ENCODE measurements around the gene HOXA3. TPM values are rescaled to one million over a fixed set of nuclear protein-coding genes. Genes with fewer than 3 reads are reported as not detected.

HOXA3 gene
- total RNA-seq, 3 donors from 2014 or later: 4.5 to 6.4 (median 4.6) TPM

GRCh38 chr7:27111751-27112277 is 40.6 kb downstream of the HOXA3 start:
- Histone ChIP-seq H3K4me1 (no peaks in the 10 kb centered on the region), H3K27ac (peak overlapping the region; percentile 98 to 100), H3K4me3 (peak overlapping the region in 2 of 3 donors; percentile 73 to 90), H3K36me3 (no peaks in the 10 kb centered on the region), H3K9me3 (no peaks in the 10 kb centered on the region), H3K27me3 (no peaks in the 10 kb centered on the region)
- TF ChIP-seq POLR2A (IDR thresholded peaks at IDR 0.05) (no peak), CTCF (IDR thresholded peaks at IDR 0.05) (no peak), POLR2AphosphoS5 (IDR thresholded peaks at IDR 0.05) (no peak)
- intact Hi-C loops (cut with DNase I; ENCODE audit: low total_unique reads): no loop called here
- no peak for DNase-seq (ENCODE audit: low spot score in 2 of 2)

DNA sequence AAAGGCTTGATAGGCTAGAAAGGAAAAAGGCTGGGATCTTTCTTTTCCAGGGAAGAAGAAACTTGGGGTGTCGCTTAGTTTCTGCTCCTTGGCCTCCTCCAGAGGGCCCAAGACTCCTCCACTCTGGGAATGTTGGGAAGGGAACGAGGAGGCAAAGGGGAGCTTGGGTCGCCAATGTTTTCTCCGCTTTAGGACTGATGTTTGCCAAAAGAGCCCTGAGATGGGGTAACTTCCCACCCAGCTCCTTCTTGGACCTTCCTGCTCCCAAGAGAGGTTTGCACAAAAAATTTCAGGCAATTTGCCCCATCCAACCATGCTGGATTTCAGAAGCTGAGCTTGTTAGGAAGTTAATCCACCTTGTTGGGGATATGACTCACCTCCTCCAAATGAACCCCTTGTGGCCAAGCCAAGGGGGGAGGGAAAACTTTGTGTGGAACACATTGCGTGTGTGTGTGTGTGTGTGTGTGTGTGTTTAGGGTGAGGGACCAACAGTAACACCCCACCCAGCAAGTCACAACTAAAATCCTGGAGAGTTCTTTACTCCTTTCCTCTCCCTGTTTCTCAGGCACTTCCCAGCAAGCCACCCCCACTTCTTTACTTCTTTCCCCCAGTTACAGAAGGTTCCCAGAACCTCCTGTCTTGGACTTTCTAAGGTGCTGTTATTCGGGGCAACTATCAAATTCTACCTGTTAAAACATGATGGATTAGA is 41.2 kb downstream of the HOXA3 start:
- H3K9me3 ChIP-seq: no peaks in the 10 kb centered on the region
- TF ChIP-seq POLR2AphosphoS5 (IDR thresholded peaks at IDR 0.05): no peak
- TF ChIP-seq CTCF (IDR thresholded peaks at IDR 0.05): peak in 1 of 3 donors; percentile 7
- H3K36me3 ChIP-seq: no peaks in the 10 kb centered on the region
- H3K4me1 ChIP-seq: no peaks in the 10 kb centered on the region
- peak overlapping the region; percentile 98 to 100 for H3K27ac ChIP-seq
- H3K4me3 ChIP-seq: peak overlapping the region in 2 of 3 donors; percentile 73 to 90
- intact Hi-C loops (cut with DNase I; ENCODE audit: low total_unique reads): no loop called here
- no peaks in the 10 kb centered on the region for H3K27me3 ChIP-seq
- DNase-seq (ENCODE audit: low spot score in 2 of 2): no peak

DNA sequence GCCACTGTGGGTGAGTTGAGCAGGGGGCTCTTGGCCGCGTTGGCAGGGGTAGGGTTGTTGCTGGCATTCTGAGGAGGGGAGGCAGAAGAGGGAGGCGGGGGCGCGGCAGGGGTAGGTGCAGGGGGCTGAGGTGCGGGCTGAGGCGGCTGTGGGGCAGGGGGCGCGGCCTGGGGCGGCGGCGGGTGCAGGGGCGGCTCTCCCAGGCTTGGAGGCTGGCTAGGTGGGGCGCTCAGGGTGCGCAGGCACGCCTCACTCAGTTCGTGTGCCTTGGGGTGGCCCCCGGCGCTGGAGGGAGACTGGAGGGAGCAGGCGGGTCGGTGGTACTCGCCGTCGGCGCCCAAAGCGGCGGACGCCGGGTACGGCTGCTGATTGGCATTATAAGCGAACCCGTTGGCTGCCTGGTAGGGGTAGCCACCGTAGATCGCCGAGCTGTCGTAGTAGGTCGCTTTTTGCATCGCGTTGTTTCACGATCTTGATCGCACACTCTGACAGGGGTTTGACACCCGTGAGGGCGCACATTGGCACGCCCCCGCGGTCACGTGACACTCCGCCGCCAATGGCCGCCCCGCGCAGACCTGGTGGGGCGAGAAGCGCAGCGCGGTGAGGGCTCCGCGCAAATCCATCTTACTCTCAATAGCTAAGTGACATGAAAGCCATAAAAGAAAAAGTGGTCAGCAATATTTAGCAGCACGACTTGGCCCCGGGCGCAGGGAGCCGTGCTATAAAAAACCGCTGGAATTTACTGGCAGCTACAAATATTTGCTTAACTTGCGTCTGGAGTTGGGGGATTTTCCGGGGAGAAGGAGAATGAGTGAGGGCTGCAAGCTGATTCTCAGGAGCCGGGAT is 42.0 kb downstream of the HOXA3 start:
- peak overlapping the region in 2 of 3 donors; percentile 73 to 90 for H3K4me3 ChIP-seq
- H3K27me3 ChIP-seq: no peaks in the 10 kb centered on the region
- TF ChIP-seq CTCF (IDR thresholded peaks at IDR 0.05) (no peak), POLR2A (IDR thresholded peaks at IDR 0.05) (no peak), POLR2AphosphoS5 (IDR thresholded peaks at IDR 0.05) (peak in 1 of 3 donors; percentile 51)
- no peaks in the 10 kb centered on the region for H3K4me1 ChIP-seq
- DNase-seq (ENCODE audit: low spot score in 2 of 2): no peak
- intact Hi-C loops (cut with DNase I; ENCODE audit: low total_unique reads): no loop called here
- no peaks in the 10 kb centered on the region for H3K9me3 ChIP-seq
- H3K36me3 ChIP-seq: no peaks in the 10 kb centered on the region
- peak overlapping the region; percentile 98 to 100 for H3K27ac ChIP-seq

- no peak for DNase-seq (ENCODE audit: low spot score in 2 of 2)
- TF ChIP-seq POLR2AphosphoS5 (IDR thresholded peaks at IDR 0.05) (no peak), CTCF (IDR thresholded peaks at IDR 0.05) (no peak), POLR2A (IDR thresholded peaks at IDR 0.05) (no peak)
- Histone ChIP-seq H3K4me3 (peak overlapping the region in 2 of 3 donors; percentile 73 to 90), H3K36me3 (no peaks in the 10 kb centered on the region), H3K4me1 (no peaks in the 10 kb centered on the region), H3K27ac (peak overlapping the region; percentile 98 to 100), H3K27me3 (no peaks in the 10 kb centered on the region), H3K9me3 (no peaks in the 10 kb centered on the region)
- intact Hi-C loops (cut with DNase I; ENCODE audit: low total_unique reads): no loop called here
These were observed 42.8 kb downstream of the HOXA3 start for GRCh38 chr7:27109466-27110185.

Measured in breast epithelium (tissue), 4 donors.